Measurements from ENCODE around the gene ARRB1.
"Not testable (repeated sequence)": the region's sequence is repeated elsewhere in the genome, so short reads cannot be mapped to it uniquely, and the experiment has no call there.

DNA sequence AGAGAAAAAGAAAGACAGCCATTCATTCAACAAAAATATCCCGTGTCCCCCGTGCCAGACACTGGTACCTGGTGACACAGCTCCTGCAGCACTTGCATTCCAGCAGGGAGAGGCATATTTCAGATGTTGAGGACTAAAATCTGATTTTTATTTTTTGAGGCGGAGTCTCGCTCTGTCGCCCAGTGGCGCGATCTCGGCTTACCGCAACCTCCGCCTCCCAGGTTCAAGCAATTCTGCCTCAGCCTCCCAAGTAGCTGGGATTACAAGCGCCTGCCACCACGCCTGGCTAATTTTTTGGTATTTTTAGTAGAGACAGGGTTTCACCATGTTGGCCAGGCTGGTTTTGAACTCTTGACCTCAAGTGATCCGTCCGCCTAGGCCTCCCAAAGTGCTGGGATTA lies 20.6 kb downstream of the ARRB1 start:
- TF ChIP-seq EZH2, EZH2phosphoT487 (IDR thresholded peaks at IDR 0.05): not testable (repeated sequence)
- TF ChIP-seq, protein P1, sequence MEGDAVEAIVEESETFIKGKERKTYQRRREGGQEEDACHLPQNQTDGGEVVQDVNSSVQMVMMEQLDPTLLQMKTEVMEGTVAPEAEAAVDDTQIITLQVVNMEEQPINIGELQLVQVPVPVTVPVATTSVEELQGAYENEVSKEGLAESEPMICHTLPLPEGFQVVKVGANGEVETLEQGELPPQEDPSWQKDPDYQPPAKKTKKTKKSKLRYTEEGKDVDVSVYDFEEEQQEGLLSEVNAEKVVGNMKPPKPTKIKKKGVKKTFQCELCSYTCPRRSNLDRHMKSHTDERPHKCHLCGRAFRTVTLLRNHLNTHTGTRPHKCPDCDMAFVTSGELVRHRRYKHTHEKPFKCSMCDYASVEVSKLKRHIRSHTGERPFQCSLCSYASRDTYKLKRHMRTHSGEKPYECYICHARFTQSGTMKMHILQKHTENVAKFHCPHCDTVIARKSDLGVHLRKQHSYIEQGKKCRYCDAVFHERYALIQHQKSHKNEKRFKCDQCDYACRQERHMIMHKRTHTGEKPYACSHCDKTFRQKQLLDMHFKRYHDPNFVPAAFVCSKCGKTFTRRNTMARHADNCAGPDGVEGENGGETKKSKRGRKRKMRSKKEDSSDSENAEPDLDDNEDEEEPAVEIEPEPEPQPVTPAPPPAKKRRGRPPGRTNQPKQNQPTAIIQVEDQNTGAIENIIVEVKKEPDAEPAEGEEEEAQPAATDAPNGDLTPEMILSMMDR (IDR thresholded peaks at IDR 0.05): not testable (repeated sequence)

Data from neural progenitor cell (in vitro differentiated cells).